Measurements from ENCODE around the gene LHFPL2. TPM values are rescaled to one million over a fixed set of nuclear protein-coding genes. Genes with fewer than 3 reads are reported as not detected.

LHFPL2 gene
- total and polyA plus RNA-seq, 9 of the 15 experiments (the other 6 are each of a cell fraction or from before 2014, with no cell fraction given), result 1.0 to 6.6 (median 4.6) TPM

DNA sequence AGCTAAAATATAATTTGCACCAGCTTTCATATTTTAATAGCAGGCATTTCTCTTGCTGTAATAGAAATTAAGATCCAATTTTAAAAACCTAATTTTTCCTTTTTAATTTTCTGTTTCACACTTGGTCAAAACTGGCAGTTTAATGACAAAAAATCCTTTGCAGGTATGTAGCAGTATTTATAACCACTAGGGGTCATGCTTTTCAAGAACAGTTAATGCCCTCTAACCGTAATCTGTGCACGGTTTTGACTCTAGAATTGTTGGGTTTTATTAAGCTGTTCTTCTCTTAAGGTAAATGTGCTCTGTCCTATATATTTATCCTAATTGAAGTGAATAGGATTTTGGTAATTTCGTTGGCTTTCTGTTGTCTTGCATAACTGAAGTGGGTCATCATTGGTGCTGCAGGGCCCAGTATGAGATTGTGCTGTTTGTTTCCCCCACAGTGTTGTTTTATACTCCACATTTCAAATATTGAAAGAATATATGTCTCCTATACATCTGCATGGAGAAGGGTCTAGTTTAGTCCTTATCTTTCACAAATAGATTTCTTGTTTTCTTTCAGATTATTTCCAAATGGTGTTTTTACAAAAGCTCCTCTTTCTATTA is 180.7 kb downstream of the LHFPL2 start:
- in situ Hi-C loops (cut with MboI), result loop anchor here (10.0 kb wide), 1 partner anchor 167 kb away; no protein-coding TSS in a partner anchor
- ATAC-seq (peak; percentile 81), FAIRE-seq (no peak)
- TF ChIP-seq RERE (CRISPR knock-in tag; IDR thresholded peaks at IDR 0.05; ENCODE audit: borderline replicate concordance) (no peak), TEAD4 (IDR thresholded peaks at IDR 0.05; ENCODE audit: low read length) (0 out of 2 replicates have a peak, but pooled peaks have one; percentile 36), TEAD4 (CRISPR knock-in tag; IDR thresholded peaks at IDR 0.05; ENCODE audit: borderline replicate concordance) (no peak), KLF16 (IDR thresholded peaks at IDR 0.05) (0 out of 2 replicates have a peak, but pooled peaks have one; percentile 10), SIRT6 (IDR thresholded peaks at IDR 0.05; ENCODE audit: low read depth, low read length) (no peak), JUND (IDR thresholded peaks at IDR 0.05; ENCODE audit: borderline replicate concordance, low read depth, low read length) (peak; percentile 6; the same call in 1 of the 2 replicates), JUND (tag; IDR thresholded peaks at IDR 0.05; ENCODE audit: borderline replicate concordance, low read depth, low read length) (no peak), SMARCE1 (IDR thresholded peaks at IDR 0.05) (no peak), RCOR1 (IDR thresholded peaks at IDR 0.05; ENCODE audit: borderline replicate concordance in 1 of 2, low read depth in 2 of 2, low read length in 2 of 2) (0 out of 4 replicates have a peak, but pooled peaks of 1 of the 2 experiments have one; percentile 6), DEAF1 (CRISPR knock-in tag; IDR thresholded peaks at IDR 0.05) (peak; percentile 38; the same call in 1 of the 2 replicates), PYGO2 (tag; IDR thresholded peaks at IDR 0.05) (no peak), RBM17 (IDR thresholded peaks at IDR 0.05; ENCODE audit: borderline replicate concordance, low read depth, low read length) (no peak), CREM (IDR thresholded peaks at IDR 0.05; ENCODE audit: low read depth) (no peak), THRA (IDR thresholded peaks at IDR 0.05) (no peak)

More for the DNA sequence above, 180.7 kb downstream of the LHFPL2 start:
- Histone ChIP-seq H3K9ac (ENCODE audit: insufficient read depth in 1 of 2, low read depth in 2 of 2, low read length in 2 of 2) (no peak overlapping the region), H3K4me3 (no peak overlapping the region), H3K27ac (ENCODE audit: extremely low read depth, low read depth, low read length) (no peak overlapping the region), H3K4me1 (replicated peaks in 1 of 2; ENCODE audit: control insufficient read depth in 2 of 2, insufficient read depth in 2 of 2, low read length in 2 of 2) (peaks cover 0 to 5% of the 10 kb centered on the region in 2 experiments; a peak in 1 of 5 replicates), H3K79me2 (ENCODE audit: control insufficient read depth, insufficient read depth, low read length) (no peaks in the 10 kb centered on the region), H3K9me3 (replicated peaks; ENCODE audit: control insufficient read depth, insufficient read depth, low read depth, low read length) (no peaks in the 10 kb centered on the region), H4K20me1 (replicated peaks; ENCODE audit: control insufficient read depth, insufficient read depth, low read length) (no peaks in the 10 kb centered on the region), H3K36me3 (ENCODE audit: control insufficient read depth, insufficient read depth, low read length) (no peaks in the 10 kb centered on the region), H2AFZ (ENCODE audit: low read depth, low read length) (no peak overlapping the region), H3K9me1 (ENCODE audit: control insufficient read depth, insufficient read depth, low read length) (no peaks in the 10 kb centered on the region), H3K27me3 (ENCODE audit: control insufficient read depth in 2 of 2, insufficient read depth in 2 of 2, low read length in 2 of 2) (no peaks in the 10 kb centered on the region), H3K4me2 (ENCODE audit: insufficient read depth, low read length) (no peak overlapping the region)
- 10% methylated on average over 3 of the region's 3 CpGs for WGBS (ENCODE audit: insufficient coverage, low coverage, missing lambda C conversion rate)
- peak; percentile 26 to 44 (median 39) for DNase-seq (ENCODE audit: extremely low read depth in 1 of 4, low spot score in 3 of 4)
- no TSS peak for BruUV-seq (replicated peaks)
- ChIA-PET CTCF (ENCODE audit: low intra/inter-chr PET ratio) (interaction anchor here (0.6 to 1.0 kb wide), 4 partner anchors 147 to 665 kb away, joined by 3 to 5 read pairs (median 3); no protein-coding TSS in a partner anchor), POLR2A (no interaction called here)
- intact Hi-C loops (cut with micrococcal nuclease), result no loop called here

Measured in K562 (cell line).